Measurements from ENCODE around the gene LASP1. TPM values are rescaled to one million over a fixed set of nuclear protein-coding genes. Genes with fewer than 3 reads are reported as not detected.
A peak's percentile ranks its signal among the peaks of the same experiment; 100 is the strongest.
"Not testable (repeated sequence)": the region's sequence is repeated elsewhere in the genome, so short reads cannot be mapped to it uniquely, and the experiment has no call there.

LASP1 gene
- total RNA-seq, 1 donor from 2014 or later = 31.7 TPM

GRCh38 chr17:38918916-38919315 is 49.1 kb downstream of the LASP1 start:
- ATAC-seq (ENCODE audit: poor library complexity) (no peak), DNase-seq (no peak)
- intact Hi-C loops (cut with DNase I) = no loop called here

- intact Hi-C loops (cut with DNase I) = no loop called here
- DNase-seq = no peak
- no peak for ATAC-seq (ENCODE audit: poor library complexity)
These were observed 49.6 kb downstream of the LASP1 start for GRCh38 chr17:38919316-38920078.

- DNase-seq (no peak), ATAC-seq (ENCODE audit: poor library complexity) (peak; percentile 24)
- intact Hi-C loops (cut with DNase I) = no loop called here
These were observed 50.8 kb downstream of the LASP1 start for GRCh38 chr17:38920374-38921291.

- DNase-seq (no peak), ATAC-seq (ENCODE audit: poor library complexity) (no peak)
- intact Hi-C loops (cut with DNase I) = no loop called here
These were observed 52.0 kb downstream of the LASP1 start for GRCh38 chr17:38921756-38922411.

- ATAC-seq (ENCODE audit: poor library complexity) (peak; percentile 67), DNase-seq (peak; percentile 63)
- intact Hi-C loops (cut with DNase I) = no loop called here
These were observed 52.9 kb downstream of the LASP1 start for GRCh38 chr17:38922538-38923297.

GRCh38 chr17:38925263-38925995 is 55.6 kb downstream of the LASP1 start, which contains the start of gene LASP1NB:
LASP1NB (plus strand) TSS chr17:38925614.
- intact Hi-C loops (cut with DNase I) = no loop called here
- no peak for ATAC-seq (ENCODE audit: poor library complexity)
- no peak for DNase-seq

- ATAC-seq (ENCODE audit: poor library complexity) = no peak
- no peak for DNase-seq
- intact Hi-C loops (cut with DNase I) = no loop called here
These were observed 56.6 kb downstream of the LASP1 start for GRCh38 chr17:38926293-38927070.

GRCh38 chr17:38930782-38931181 is 60.9 kb downstream of the LASP1 start:
- intact Hi-C loops (cut with DNase I); DNase-seq; ATAC-seq (ENCODE audit: poor library complexity): not testable (repeated sequence)

GRCh38 chr17:38933962-38934361 is 64.1 kb downstream of the LASP1 start:
- DNase-seq; intact Hi-C loops (cut with DNase I); ATAC-seq (ENCODE audit: poor library complexity): not testable (repeated sequence)

- intact Hi-C loops (cut with DNase I) = no loop called here
- DNase-seq (no peak), ATAC-seq (ENCODE audit: poor library complexity) (no peak)
These were observed 70.1 kb downstream of the LASP1 start for GRCh38 chr17:38939987-38940386.

- ATAC-seq (ENCODE audit: poor library complexity) (no peak), DNase-seq (no peak)
- intact Hi-C loops (cut with DNase I) = no loop called here
These were observed 70.5 kb downstream of the LASP1 start for GRCh38 chr17:38940404-38940803.

- DNase-seq = no peak
- ATAC-seq (ENCODE audit: poor library complexity) = no peak
- intact Hi-C loops (cut with DNase I) = no loop called here
These were observed 73.0 kb downstream of the LASP1 start for GRCh38 chr17:38942696-38943334.

- intact Hi-C loops (cut with DNase I) = no loop called here
- ATAC-seq (ENCODE audit: poor library complexity) = no peak
- DNase-seq = no peak
These were observed 73.7 kb downstream of the LASP1 start for GRCh38 chr17:38943607-38944006.

GRCh38 chr17:38947189-38947588 is 77.3 kb downstream of the LASP1 start:
- intact Hi-C loops (cut with DNase I) = no loop called here
- DNase-seq (no peak), ATAC-seq (ENCODE audit: poor library complexity) (no peak)

- DNase-seq; intact Hi-C loops (cut with DNase I); ATAC-seq (ENCODE audit: poor library complexity): not testable (repeated sequence)
These were observed 83.9 kb downstream of the LASP1 start for GRCh38 chr17:38953800-38954199.

- ATAC-seq (ENCODE audit: poor library complexity) (no peak), DNase-seq (no peak)
- intact Hi-C loops (cut with DNase I) = no loop called here
These were observed 88.5 kb downstream of the LASP1 start for GRCh38 chr17:38958326-38958725.

GRCh38 chr17:38958756-38959155 is 88.9 kb downstream of the LASP1 start:
- intact Hi-C loops (cut with DNase I) = no loop called here
- no peak for ATAC-seq (ENCODE audit: poor library complexity)
- DNase-seq = no peak
